Breast epithelium (tissue), 3 donors: Measurements from ENCODE around the gene ARRDC2.

Source experiments
- POLR2AphosphoS5 ChIP-seq, 3 donors: sonication (generic); formaldehyde crosslinking; IDR thresholded peaks; one replicate each; pipeline ENCODE4 v1.6.1; 2017; ENCODE audit warnings: antibody characterized with exemption in 3 of 3
- TF ChIP-seq, protein P1 (sequence below), 3 donors: fragments of 450-650 bp; IDR thresholded peaks; one replicate each; pipeline ENCODE4 v1.5.1; 2016 to 2017; ENCODE audit warnings: antibody characterized with exemption in 3 of 3, mild to moderate bottlenecking in 3 of 3, moderate library complexity in 3 of 3

DNA sequence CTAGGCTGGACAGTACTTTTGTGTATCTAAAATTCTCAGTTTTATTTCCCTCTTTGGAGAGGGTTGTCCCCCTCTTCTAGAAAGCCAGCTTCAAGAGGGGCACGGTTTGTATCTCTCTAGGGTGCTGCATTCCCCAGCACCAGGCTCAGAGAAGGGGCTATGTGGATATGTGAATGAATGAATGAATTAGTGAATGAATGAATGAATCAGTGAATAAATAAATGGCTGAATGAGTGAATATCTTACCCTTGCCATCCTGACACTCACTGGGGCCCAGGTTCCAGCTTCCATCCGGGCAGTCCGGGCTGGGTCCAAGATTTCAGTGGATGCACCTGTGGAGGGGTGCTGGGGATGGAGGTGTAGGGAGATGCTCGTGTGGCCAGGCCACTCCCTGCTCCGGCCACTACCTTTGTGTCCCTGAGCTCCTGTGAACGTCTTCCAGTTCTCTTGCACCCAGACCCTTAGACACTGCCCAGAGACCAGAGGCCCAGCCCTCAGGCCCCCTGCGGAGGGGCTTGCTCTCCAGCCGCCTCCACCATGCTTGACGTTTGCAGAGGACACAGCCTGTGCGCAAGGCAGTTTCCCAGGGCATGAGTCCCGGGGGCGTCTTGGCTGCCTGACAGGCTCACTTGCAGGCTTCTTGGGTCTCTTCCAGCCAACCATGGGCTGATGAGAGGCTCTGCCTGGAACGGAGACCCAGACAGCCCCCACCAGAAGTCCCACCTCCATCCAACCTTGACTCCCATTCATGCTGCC is 43.9 kb upstream of the ARRDC2 start:
- TF ChIP-seq, protein P1, sequence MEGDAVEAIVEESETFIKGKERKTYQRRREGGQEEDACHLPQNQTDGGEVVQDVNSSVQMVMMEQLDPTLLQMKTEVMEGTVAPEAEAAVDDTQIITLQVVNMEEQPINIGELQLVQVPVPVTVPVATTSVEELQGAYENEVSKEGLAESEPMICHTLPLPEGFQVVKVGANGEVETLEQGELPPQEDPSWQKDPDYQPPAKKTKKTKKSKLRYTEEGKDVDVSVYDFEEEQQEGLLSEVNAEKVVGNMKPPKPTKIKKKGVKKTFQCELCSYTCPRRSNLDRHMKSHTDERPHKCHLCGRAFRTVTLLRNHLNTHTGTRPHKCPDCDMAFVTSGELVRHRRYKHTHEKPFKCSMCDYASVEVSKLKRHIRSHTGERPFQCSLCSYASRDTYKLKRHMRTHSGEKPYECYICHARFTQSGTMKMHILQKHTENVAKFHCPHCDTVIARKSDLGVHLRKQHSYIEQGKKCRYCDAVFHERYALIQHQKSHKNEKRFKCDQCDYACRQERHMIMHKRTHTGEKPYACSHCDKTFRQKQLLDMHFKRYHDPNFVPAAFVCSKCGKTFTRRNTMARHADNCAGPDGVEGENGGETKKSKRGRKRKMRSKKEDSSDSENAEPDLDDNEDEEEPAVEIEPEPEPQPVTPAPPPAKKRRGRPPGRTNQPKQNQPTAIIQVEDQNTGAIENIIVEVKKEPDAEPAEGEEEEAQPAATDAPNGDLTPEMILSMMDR (IDR thresholded peaks at IDR 0.05): no peak
- no peak for TF ChIP-seq POLR2AphosphoS5 (IDR thresholded peaks at IDR 0.05)
